Posterior cingulate gyrus (tissue), 11 donors: Measurements from ENCODE around the gene CLTCL1.

Source experiments
- DNase-seq, 10 donors: peaks; one replicate each; pipeline versions ENCODE4 v3.0.0 to v3.0.0-alpha.2; 2020 to 2021; ENCODE audit warnings: mixed read lengths in 3 of 10
- intact Hi-C: fragments of 100-400 bp; cut with DNase I; formaldehyde crosslinking; loops from one replicate; pipeline ENCODE4 v1.15.1; 2023

CLTCL1 gene

DNA sequence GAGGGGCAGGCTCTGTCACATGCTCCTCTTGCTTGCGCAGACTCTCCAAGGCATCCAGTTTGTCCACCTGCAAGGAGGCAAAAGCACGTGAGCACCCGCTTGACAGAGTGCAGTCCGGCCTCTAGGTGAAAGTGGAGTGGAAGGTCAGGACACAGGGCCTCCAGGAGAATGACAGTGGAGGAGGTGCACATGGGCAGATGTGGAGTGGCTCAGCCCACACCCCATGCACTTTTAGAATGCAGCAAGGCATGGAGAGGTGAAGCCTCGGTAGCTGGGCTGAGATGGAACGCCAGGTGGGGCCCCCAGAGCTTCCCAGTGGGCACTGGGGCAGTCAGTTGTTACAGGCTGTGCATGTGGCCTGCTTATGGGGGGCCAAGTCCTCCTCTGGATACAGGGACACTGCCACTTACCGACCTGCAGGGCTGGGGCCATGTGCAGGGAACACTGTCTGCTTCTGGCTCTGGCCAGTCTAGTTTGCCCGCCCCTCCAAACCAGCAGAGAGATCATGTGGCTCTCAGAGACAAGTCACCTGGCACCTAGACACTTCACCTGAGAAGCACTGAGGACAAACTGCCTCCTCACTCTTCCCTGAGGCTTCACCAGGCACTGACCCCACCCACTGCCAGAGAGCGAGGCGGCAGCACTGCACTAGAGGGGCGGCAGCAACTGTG is 110.6 kb downstream of the CLTCL1 start:
- intact Hi-C loops, result loop anchor here (10.0 kb wide), 1 partner anchor 64 kb away; no protein-coding TSS in a partner anchor
- DNase-seq, result peak in 1 of 10 donors; percentile 73

DNA sequence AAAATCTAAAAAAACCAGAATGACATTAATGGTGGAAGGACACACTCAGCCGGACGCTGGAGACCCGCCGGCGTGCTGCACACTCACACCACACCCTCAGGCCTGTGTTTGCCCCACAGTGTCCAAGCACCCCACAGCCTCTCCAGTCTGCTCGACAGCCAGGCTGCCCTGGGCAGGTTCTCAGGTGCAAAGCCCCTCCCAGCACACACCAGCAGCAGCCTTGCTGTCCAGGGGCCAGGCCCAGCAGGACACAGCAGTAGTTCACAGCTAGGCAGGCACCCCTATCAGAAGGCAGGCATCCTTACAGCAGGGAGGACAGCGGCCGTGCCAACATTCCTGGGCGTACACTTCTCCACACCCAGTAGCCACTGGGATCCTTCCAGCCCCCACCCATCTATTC is 111.3 kb downstream of the CLTCL1 start:
- intact Hi-C loops, result loop anchor here (10.0 kb wide), 1 partner anchor 65 kb away; no protein-coding TSS in a partner anchor
- DNase-seq, result peak in 1 of 10 donors; percentile 52

DNA sequence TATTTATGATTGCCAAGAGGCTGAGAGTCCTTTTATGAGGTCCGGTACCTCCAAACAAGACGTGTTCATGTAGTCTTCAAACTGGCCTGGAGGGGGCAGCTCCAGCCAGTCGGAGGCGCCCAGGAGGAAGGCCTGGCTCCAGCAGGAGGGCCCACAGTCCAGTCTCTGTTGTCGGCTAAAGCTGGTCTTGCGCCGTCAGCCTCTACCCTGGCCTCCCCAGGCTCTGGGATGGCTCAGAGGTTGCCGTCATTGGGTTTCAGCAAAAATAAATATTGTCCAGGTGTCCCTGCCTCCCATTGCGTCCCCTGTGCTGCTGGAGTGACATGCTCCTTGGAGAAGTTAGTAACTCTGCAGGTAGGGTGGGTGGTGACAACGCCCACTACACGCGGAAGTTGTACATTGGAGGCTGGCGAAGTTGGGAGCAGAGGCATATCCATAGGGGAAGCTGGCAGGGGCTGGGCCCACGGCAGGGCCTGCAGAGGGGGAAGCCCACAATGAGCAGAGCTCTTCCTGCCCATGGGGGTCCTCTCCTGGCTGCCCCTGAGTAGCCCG is 111.9 kb downstream of the CLTCL1 start:
- DNase-seq, result peak; percentile 69 to 98 (median 77)
- intact Hi-C loops, result loop anchor here (1.0 to 10.0 kb wide), 3 partner anchors 65 to 253 kb away; partner anchors contain the start of genes CLTCL1 and MRPL40

DNA sequence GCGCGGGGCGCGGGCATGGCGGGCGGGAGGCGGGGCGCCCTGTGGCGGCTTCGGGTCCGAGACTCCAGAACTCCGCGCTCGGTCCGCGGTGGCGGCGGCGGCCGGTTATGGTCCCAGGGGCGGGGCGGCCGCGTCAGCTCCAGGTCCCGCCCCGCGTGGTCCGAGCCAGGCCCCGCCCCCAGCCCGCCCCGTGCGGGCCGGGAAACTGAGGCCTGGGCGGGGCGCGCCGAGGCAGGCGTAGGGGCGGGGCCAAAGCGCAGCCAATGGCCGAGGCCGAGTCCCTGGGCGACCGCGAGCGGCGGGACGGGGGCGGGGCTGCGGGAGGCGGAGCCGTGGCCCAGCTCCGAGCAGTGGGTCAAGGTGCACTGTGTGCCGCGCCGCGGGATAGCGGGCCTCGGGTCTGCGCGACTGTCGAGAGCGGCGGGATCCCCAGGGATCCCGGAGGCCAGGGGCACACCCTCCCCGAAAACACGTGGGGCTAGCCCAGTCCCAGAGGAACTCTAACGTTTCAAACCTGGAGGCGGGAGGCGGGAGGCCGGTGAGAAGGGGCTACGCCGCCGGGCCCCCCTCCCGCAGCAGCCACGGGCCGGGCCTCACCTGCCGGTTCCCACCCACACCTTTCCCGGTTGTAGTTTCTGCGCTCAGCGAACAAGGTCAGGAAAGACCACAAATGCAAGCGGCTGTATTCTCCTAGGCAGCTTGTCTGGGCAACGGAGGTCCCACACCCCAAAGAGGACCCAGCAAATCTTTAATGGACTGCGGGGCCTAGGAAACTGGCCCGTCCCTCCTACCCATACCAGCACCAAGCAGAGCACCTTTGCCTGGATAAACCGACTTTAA is 112.6 kb downstream of the CLTCL1 start, which contains the start of gene SLC25A1:
Gene SLC25A1, minus strand, starts transcription at position 80 of the 840 bp plus-strand sequence. Its CDS starts 63 bp downstream, at position 17.
- intact Hi-C loops, result loop anchor here (1.0 to 2.0 kb wide), 2 partner anchors 112 to 253 kb away; partner anchors contain the start of genes CLTCL1 and MRPL40
- peak; percentile 83 to 99 (median 92) for DNase-seq

- intact Hi-C loops, result loop anchor here (2.0 kb wide), 1 partner anchor 113 kb away; the partner anchor contains the start of gene CLTCL1
- DNase-seq, result peak in 3 of 10 donors; percentile 29 to 86 (median 42)
Observed at GRCh38 chr22:19178065-19178656, 113.4 kb downstream of the CLTCL1 start.

GRCh38 chr22:19177164-19178064 is 114.1 kb downstream of the CLTCL1 start:
- peak in 2 of 10 donors; percentile 72 to 74 for DNase-seq
- intact Hi-C loops, result loop anchor here (2.0 kb wide), 1 partner anchor 113 kb away; the partner anchor contains the start of gene CLTCL1

GRCh38 chr22:19176732-19177131 is 114.8 kb downstream of the CLTCL1 start:
- DNase-seq, result peak in 1 of 10 donors; percentile 69
- intact Hi-C loops, result no loop called here

GRCh38 chr22:19176175-19176643 is 115.3 kb downstream of the CLTCL1 start:
- intact Hi-C loops, result no loop called here

DNA sequence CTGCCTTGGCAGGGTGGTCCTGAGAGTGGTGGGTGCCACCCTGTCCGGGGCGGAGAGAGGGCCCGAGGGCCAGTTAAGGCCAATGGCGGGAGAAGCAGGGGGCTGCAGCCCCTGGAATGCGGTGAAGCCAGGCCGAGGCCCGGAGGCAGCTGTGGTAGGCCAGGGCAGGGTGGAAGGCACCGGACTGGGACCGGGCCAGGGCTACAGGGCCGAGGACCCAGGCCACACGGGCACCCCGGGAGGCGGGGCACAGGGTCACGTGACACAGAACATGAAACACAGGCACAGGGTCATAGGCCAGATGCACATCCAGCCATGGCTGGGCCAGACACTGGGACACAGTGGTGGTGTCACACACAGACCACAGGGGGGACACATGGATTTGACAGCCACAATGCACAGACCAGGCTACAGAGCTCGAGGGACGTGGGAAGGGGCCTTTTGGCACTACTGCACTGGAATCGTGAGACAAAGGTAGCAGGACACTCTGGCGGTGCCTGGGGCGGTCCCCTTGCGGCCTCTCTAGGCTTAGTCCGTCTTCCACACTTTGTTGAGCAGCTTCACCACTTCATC is 115.8 kb downstream of the CLTCL1 start:
- intact Hi-C loops, result no loop called here
- no peak for DNase-seq

More at GRCh38 chr22:19176175-19176643, 115.3 kb downstream of the CLTCL1 start:
- DNase-seq, result peak in 1 of 10 donors; percentile 62

- intact Hi-C loops, result no loop called here
- peak in 1 of 10 donors; percentile 67 for DNase-seq
Observed at GRCh38 chr22:19175026-19175601, 116.4 kb downstream of the CLTCL1 start.

- peak in 1 of 10 donors; percentile 77 for DNase-seq
- intact Hi-C loops, result no loop called here
Observed at GRCh38 chr22:19174106-19175025, 117.2 kb downstream of the CLTCL1 start.

DNA sequence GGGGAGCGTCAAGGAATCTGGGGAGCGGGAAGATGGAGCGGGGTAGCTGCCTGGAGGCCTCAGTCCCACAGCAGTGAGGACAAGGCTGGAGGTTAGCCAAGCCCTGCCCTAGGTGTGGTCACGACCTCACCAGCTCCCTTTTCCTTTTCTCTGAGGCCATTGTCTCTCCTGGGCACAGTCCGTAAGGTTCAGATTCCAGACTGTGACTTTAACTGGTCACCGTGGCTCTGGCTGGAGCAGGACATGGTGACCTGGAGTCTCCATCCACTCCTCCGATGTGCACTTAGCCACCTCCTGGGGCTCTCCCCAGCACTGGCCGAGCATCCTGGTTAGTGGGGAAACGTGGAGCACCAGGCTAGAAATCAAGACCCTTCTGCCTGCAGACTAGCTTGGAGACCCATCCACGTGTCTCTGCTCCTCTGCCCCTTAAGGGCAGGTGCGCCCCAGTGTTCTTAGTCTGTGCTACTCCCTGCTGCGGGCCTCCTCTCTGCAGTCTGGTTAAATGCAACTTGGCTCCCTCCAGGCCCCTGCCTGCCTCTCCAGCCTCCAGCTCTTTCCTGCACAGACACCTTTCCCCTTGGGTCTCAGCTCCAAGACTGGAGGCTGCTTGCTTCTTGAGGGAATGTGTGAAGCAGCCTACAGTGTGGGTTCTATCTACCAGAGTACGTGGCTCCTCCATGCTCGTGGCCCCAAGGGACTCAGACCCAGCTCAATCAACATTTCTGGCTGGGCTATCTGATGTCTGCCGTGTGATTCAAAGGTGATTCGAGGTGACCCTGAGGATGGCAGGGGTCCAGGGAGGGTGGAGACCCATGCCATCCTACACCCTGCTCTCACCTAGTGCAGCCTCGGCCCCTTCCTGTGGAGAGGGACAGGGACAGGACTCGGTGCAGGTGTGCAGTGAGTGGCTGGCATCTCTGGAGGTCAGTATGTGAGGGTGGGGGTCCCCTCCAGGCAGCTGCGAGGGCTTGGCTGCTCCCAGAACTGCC is 118.2 kb downstream of the CLTCL1 start:
- DNase-seq, result no peak
- intact Hi-C loops, result no loop called here

GRCh38 chr22:19172213-19173046 is 119.1 kb downstream of the CLTCL1 start:
- intact Hi-C loops, result no loop called here
- no peak for DNase-seq

DNA sequence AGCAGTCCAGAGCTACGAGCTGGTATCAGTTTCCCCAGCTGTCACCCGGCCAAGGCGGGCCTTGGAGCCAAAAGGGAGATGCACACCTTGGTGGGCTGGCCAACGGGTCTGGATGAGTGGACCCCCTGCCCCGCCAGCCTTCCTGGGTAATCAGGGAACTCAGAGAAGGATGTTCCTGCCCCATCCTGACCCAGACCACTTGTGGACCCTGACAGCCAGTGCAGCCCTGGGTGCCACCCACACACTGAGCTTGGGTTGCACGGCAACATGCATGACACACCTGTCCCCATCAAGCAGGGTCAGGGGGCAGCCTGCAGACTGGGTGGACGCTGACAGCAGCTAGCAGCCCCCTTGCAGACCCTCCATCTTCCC is 121.6 kb downstream of the CLTCL1 start:
- no peak for DNase-seq

More for the DNA sequence above, 121.6 kb downstream of the CLTCL1 start:
- intact Hi-C loops, result no loop called here
